K562 (cell line): Measurements from ENCODE around the gene RALGAPB. TPM values are rescaled to one million over a fixed set of nuclear protein-coding genes. Genes with fewer than 3 reads are reported as not detected.

Source experiments
- CAMTA2 ChIP-seq: fragments of 250-450 bp; sonication (Bioruptor Pico); conservative IDR thresholded peaks from 2 replicates; pipeline ENCODE4 v1.5.1; 2022
- FOSL1 ChIP-seq: fragments of 200-800 bp; sonication (Bioruptor generic); conservative IDR thresholded peaks from 2 replicates; pipeline ENCODE4 v1.6.1; 2016; ENCODE audit warnings: missing genetic modification characterization, missing compliant biosample characterization
- JUN ChIP-seq, 2 experiments: sonication (generic) in 1 of 2; formaldehyde crosslinking in 1 of 2; IDR thresholded peaks; 2 replicates each; pipeline versions ENCODE4 v1.6.1 to v1.8.0; 2012 to 2022; ENCODE audit warnings: borderline replicate concordance in 2 of 2, mild to moderate bottlenecking in 2 of 2, improper control_type of control experiment in 1 of 2, low read depth in 1 of 2, low read length in 1 of 2, missing genetic modification reagents in 1 of 2
- MLLT1 ChIP-seq, 2 experiments: fragments of 450-650 bp; IDR thresholded peaks; 2 replicates each; pipeline ENCODE4 v1.6.1; 2016
- PBX2 ChIP-seq, 2 experiments: IDR thresholded peaks in 1 of 2; conservative IDR thresholded peaks in 1 of 2; 2 replicates each; pipeline ENCODE4 v1.6.1; 2016; ENCODE audit warnings: low read depth in 2 of 2, mild to moderate bottlenecking in 1 of 2, missing compliant biosample characterization in 1 of 2, missing genetic modification characterization in 1 of 2, moderate library complexity in 1 of 2
- POLR2AphosphoS5 ChIP-seq: IDR thresholded peaks from 2 replicates; pipeline ENCODE4 v1.6.1; 2011; ENCODE audit warnings: mild to moderate bottlenecking, low read depth, low read length, moderate library complexity; ENCODE audit not compliant: control insufficient read depth, insufficient read depth
- TCF3 ChIP-seq: sonication (generic); formaldehyde crosslinking; IDR thresholded peaks from 2 replicates; pipeline ENCODE4 v1.4.0; 2020; ENCODE audit warnings: mild to moderate bottlenecking, missing genetic modification reagents
- polyA plus RNA-seq, 8 experiments: library from polyadenylated mRNA; depleted of rRNA in 4 of 8; stranded (reverse) in 5 of 8; unstranded in 3 of 8; fragments of >200 nt; fragmentation: Nextera tagmentation in 2 of 8; fragmentation: Illumina TruSeq in 1 of 8; extraction: Ambion mirVana in 2 of 8; extraction: Trizol in 1 of 8; gene quantifications; 2 replicates each; pipeline versions ENCODE4 v1.2.1 to v1.2.3, GENCODE V29; 2011 to 2014; ENCODE audit warnings: inconsistent platforms in 1 of 8, missing spikeins in 1 of 8
- total RNA-seq, 7 experiments: library from RNA; depleted of rRNA in 6 of 7; stranded (reverse); fragments of >200 nt in 6 of 7; fragmentation: Illumina TruSeq in 2 of 7; extraction: Trizol in 2 of 7; gene quantifications; 2 replicates each; pipeline versions ENCODE4 v1.2.1 to v1.2.3, GENCODE V29; 2011 to 2021; ENCODE audit warnings: low replicate concordance in 1 of 7
- TF ChIP-seq, protein P1 (sequence below): sonication (generic); formaldehyde crosslinking; IDR thresholded peaks from 2 replicates; pipeline ENCODE4 v1.5.0; 2020; ENCODE audit warnings: missing genetic modification reagents
- TF ChIP-seq, protein P2 (sequence below): fragments of 450-650 bp; formaldehyde crosslinking; conservative IDR thresholded peaks from 2 replicates; pipeline ENCODE4 v1.4.0; 2022; ENCODE audit warnings: mild to moderate bottlenecking, missing genetic modification characterization
- TF ChIP-seq, protein P3 (sequence below), 2 experiments: fragments of 450-650 bp in 1 of 2; sonication (generic) in 1 of 2; formaldehyde crosslinking in 1 of 2; IDR thresholded peaks in 1 of 2; conservative IDR thresholded peaks in 1 of 2; 2 replicates each; pipeline versions ENCODE4 v1.6.1 to v1.8.1; 2016 to 2023; ENCODE audit warnings: mild to moderate bottlenecking in 2 of 2, moderate library complexity in 2 of 2, inconsistent platforms in 1 of 2, missing genetic modification reagents in 1 of 2

The RALGAPB gene
- total and polyA plus RNA-seq, 9 of the 15 experiments (the other 6 are each of a cell fraction or from before 2014, with no cell fraction given), result 4.3 to 25.6 (median 13.6) TPM

DNA sequence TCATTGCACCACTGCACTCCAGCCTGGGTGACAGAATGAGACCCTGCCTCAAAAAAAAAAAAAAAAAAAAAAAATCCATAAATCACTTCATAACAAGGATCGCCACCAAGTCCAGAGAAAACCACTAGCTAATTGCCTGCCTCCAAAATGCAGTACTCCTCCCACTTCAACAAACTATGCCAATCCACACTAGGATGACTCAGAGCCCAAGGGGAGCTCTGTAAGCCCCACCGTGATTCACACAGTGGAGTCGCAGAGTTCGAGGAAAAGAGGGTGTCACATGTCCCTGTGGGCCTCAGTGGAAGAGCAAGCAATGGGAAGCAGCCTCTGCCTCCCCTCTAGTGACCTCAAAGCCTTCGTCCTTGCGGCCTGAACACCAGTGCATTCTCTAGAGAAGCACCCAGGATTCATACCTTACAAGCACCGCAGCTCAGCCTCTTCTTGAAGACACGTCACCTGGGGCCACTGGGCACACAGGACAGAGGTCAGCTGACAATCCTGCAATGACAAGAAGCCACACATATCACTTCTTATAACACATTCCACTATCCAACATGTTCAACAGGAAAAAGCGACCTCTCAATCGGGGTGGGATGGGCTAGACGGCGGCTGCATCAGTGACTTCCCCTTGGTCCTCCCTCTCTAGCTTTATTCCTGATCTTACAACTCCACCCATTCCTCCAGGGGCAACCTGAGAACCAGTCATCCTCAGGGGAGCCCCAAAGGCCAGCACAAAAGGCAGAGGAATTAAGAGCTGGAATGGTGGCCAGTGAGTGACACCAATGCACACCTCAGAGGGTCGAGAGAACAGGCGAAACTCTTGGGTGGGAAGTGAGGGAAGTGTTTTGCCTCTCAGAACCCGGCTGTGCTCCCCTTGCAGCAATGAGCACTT is 46.4 kb upstream of the RALGAPB start (continued):
- TF ChIP-seq FOSL1 (tag) (peak; percentile 68), CAMTA2 (CRISPR knock-in tag) (no peak), PBX2 (CRISPR knock-in tag; IDR thresholded peaks at IDR 0.05; ENCODE audit: low read depth) (no peak), PBX2 (tag; conservative IDR thresholded peaks at IDR 0.05; ENCODE audit: low read depth) (0 out of 2 replicates have a peak, but pooled peaks have one; percentile 11), TCF3 (CRISPR knock-in tag) (no peak), JUN (IDR thresholded peaks at IDR 0.05; ENCODE audit: borderline replicate concordance, low read depth, low read length) (0 out of 2 replicates have a peak, but pooled peaks have one; percentile 16), JUN (CRISPR knock-in tag; IDR thresholded peaks at IDR 0.05; ENCODE audit: borderline replicate concordance) (no peak), POLR2AphosphoS5 (peak; percentile 55), MLLT1 (IDR thresholded peaks at IDR 0.05) (no peak)
- TF ChIP-seq, protein P1, sequence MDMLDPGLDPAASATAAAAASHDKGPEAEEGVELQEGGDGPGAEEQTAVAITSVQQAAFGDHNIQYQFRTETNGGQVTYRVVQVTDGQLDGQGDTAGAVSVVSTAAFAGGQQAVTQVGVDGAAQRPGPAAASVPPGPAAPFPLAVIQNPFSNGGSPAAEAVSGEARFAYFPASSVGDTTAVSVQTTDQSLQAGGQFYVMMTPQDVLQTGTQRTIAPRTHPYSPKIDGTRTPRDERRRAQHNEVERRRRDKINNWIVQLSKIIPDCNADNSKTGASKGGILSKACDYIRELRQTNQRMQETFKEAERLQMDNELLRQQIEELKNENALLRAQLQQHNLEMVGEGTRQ, result peak; percentile 26; the same call in 1 of the 2 replicates
- TF ChIP-seq, protein P2, sequence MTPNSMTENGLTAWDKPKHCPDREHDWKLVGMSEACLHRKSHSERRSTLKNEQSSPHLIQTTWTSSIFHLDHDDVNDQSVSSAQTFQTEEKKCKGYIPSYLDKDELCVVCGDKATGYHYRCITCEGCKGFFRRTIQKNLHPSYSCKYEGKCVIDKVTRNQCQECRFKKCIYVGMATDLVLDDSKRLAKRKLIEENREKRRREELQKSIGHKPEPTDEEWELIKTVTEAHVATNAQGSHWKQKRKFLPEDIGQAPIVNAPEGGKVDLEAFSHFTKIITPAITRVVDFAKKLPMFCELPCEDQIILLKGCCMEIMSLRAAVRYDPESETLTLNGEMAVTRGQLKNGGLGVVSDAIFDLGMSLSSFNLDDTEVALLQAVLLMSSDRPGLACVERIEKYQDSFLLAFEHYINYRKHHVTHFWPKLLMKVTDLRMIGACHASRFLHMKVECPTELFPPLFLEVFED (CRISPR knock-in tag), result 0 out of 2 replicates have a peak, but pooled peaks have one; percentile 58
- TF ChIP-seq, protein P3, sequence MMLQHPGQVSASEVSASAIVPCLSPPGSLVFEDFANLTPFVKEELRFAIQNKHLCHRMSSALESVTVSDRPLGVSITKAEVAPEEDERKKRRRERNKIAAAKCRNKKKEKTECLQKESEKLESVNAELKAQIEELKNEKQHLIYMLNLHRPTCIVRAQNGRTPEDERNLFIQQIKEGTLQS (IDR thresholded peaks at IDR 0.05), result peak; percentile 65
- TF ChIP-seq, protein P3 (CRISPR knock-in tag; conservative IDR thresholded peaks at IDR 0.05), result no peak
